ENCODE data around the gene TAOK1.

The TAOK1 gene

DNA sequence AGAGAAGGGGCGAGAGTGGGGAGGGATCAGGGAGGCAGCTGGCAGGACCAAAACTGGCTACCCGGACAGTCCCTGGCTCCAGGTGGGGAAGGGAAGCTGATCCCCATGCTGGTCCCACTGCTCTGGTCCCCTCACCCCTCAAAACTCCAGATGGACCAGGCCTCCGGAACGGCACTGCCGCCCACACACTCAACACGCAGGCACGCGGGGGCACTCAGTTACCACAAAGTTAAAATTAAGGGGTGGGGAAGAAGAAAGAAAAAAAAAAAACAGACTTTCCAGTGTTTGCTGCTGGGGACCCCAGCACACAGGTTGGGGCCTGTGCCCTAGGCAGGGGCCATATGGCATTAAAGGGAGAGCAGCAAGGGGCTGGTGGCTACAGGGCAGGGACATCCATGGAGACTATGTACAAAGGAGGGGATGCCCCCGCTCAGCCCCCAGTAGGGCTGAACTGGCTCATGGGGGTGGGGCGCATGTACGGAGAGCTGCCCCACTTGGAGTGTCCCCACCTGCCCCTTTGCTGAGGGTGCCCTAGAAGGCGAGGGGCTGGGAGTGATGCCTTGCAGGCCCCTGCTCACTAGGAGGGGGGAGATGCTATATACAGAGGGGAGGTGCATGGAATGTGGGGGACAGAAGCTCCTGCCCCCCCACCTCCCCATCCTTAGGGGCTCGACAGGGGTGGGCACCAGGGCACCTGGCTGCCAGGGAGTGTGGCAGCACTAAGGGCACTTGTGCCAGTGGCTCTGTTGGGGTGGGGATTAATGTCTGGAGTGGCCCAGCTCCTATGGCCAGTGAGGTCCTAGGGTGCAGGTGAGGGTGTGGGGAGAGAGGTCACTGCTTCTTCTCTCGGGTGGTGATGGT is 183.9 kb downstream of the TAOK1 start:
- no peak overlapping the region for H3K4me3 ChIP-seq (replicated peaks; ENCODE audit: low read depth, low read length)
- TF ChIP-seq, protein P1, sequence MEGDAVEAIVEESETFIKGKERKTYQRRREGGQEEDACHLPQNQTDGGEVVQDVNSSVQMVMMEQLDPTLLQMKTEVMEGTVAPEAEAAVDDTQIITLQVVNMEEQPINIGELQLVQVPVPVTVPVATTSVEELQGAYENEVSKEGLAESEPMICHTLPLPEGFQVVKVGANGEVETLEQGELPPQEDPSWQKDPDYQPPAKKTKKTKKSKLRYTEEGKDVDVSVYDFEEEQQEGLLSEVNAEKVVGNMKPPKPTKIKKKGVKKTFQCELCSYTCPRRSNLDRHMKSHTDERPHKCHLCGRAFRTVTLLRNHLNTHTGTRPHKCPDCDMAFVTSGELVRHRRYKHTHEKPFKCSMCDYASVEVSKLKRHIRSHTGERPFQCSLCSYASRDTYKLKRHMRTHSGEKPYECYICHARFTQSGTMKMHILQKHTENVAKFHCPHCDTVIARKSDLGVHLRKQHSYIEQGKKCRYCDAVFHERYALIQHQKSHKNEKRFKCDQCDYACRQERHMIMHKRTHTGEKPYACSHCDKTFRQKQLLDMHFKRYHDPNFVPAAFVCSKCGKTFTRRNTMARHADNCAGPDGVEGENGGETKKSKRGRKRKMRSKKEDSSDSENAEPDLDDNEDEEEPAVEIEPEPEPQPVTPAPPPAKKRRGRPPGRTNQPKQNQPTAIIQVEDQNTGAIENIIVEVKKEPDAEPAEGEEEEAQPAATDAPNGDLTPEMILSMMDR (IDR thresholded peaks at IDR 0.05; ENCODE audit: low read length, missing control alignments) = no peak
- no peak for DNase-seq (ENCODE audit: low read depth)

DNA sequence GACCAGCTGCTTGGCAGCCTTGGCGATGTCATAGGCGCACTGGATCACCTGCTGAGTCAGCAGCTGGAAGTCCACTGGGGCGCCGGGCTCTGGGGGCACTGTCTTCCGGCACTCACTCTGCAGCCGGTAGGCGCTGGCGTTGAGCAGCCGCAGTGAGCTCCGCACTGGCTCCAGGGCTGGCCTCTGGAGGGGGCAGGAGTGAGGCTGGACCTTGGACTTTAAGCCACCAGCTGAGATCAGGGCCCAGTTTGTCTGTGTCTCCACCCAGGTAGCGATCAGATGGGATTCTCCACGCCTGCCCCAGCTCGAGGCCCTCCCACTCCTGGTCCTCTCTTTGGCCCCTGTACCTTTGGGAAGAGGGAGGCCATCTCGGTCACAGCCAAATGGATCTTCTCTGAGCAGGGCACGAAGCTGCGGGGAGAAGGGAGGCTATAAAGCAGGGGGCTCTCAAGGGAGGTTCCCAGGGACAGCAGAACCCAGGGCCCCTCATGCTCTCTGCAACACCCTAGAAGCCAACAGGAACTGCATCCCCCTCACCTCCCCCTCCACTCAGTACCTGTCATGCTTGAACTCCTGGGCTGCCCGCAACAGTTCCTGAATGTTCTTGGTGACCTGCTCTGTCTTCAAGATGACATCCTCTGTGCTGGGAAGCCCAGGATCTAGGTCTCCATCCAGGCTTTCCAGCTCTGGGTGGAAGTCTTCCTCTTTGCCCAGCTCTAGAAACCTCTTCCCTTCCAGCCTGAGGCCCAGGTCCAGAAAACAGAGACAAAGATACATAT is 184.8 kb downstream of the TAOK1 start:
- H3K4me3 ChIP-seq (replicated peaks; ENCODE audit: low read depth, low read length) = no peak overlapping the region
- DNase-seq (ENCODE audit: low read depth) = no peak
- TF ChIP-seq, protein P1 (IDR thresholded peaks at IDR 0.05; ENCODE audit: low read length, missing control alignments) = no peak

DNA sequence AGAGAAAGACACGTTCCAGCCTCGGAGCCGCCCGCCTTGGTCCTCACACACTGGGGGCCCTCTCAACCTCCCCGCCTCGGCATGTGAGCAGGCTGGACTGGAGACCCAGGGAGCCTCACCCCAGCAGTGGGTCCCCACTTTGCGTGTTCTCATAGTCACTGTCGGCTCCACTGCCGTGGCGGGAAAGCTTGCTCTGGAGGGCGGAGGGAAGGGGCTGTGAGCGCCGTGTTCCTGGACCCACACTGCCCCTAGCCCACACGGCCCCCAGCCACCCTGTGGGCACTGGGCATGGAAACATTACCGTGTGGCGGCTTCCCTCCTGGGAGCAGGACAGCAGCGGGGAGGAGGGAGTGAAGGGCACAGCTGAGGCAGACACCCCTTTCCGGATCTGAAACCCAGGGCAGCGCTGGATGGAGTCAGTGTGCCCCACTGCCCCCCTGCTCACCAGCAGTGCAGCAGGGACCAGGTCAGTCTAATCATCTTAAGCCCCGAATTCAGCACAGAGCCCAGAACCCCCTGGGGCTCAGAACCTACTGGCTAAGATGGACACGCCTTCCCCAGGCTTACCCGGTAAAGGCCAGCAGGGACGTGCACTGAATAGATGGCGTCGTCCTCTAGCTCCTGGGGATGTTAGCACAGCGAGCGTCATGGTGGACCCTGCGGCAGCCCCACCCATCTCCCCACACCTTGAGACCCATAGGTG is 185.5 kb downstream of the TAOK1 start:
- H3K4me3 ChIP-seq (replicated peaks; ENCODE audit: low read depth, low read length) = no peak overlapping the region
- TF ChIP-seq, protein P1 (IDR thresholded peaks at IDR 0.05; ENCODE audit: low read length, missing control alignments) = no peak
- DNase-seq (ENCODE audit: low read depth) = no peak

DNA sequence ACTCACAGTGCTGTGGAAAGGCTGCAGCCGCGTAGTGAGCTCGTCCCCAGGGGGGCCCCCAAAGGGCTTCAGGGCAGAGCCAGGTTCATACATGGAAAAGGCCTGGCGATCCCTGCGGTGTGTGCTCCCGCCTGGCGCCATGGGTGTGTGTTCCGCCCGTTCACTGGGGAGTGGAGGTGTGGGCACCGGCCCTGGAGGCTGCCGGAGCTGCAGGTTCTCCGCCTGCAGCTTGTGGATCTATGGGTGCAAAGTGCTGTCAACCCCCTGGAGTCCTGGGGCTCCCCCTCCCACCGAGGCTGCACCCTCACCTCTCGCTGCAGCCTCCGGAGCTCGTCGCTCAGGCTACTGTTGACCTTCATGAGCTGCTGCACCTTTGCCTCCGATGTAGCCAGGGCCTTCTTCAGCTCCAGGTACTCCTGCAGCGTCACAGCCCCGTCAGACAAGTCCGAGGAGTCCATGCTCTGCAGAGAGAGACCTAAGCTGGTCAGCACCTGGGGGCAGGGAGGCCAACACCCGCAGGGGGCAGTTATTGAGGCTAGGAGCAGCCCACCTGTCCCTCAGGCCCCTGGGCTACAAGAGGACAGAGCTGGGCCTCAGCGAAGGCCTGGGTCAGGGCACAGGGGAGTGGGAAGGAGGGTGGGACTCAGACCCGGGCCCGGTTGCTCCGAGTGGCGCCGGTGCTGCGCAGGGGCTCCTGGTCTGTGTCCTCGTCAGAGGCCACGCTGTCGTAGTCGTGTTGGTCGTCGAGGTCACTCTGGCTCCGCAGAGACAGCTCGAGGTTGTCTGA is 186.2 kb downstream of the TAOK1 start:
- TF ChIP-seq, protein P1 (IDR thresholded peaks at IDR 0.05; ENCODE audit: low read length, missing control alignments) = no peak
- no peak for DNase-seq (ENCODE audit: low read depth)
- no peak overlapping the region for H3K4me3 ChIP-seq (replicated peaks; ENCODE audit: low read depth, low read length)

DNA sequence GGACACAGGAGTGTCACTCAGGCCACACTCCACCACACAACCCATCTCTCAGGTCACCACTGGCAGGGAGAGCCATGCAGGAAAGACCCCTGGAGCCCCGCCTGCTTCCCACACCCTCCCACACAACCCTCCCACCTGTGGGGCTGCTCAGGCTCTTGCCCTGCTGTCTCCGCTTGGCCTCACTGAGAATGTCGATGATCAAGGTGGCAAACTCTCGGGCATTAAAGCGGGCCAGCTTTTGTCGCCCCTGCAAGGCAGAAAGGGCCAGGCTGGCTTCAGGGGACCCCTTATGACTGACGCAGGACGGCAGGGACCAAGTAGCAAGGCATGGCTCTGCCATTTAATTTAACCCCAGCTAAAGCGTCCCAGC is 186.8 kb downstream of the TAOK1 start:
- DNase-seq (ENCODE audit: low read depth) = no peak
- no peak overlapping the region for H3K4me3 ChIP-seq (replicated peaks; ENCODE audit: low read depth, low read length)
- TF ChIP-seq, protein P1 (IDR thresholded peaks at IDR 0.05; ENCODE audit: low read length, missing control alignments) = no peak

All from fibroblast of pulmonary artery (primary cell).